ENCODE data around the gene ERCC6L2. TPM values are rescaled to one million over a fixed set of nuclear protein-coding genes. Genes with fewer than 3 reads are reported as not detected.
A peak's percentile ranks its signal among the peaks of the same experiment; 100 is the strongest.

ERCC6L2 gene
- total and polyA plus RNA-seq, 9 of the 15 experiments (the other 6 are each of a cell fraction or from before 2014, with no cell fraction given): 7.8 to 42.8 (median 23.6) TPM

DNA sequence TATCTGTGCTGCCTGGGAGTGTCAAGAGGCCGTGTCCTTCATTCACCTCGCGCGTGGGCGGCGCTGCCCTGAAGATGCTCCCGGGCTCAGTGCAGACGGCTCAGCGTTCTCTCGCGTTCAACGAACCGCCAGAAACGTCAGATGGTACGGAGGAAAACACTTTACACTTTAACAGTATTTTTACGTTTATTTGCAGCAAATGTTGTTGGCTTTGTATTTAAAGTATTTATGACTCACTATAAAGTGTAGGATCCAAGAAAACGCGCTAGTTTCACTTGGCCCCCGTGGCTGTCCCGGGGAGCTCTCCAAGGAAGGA is 544 bp upstream of the ERCC6L2 start (continued):
- TF ChIP-seq, protein P1, sequence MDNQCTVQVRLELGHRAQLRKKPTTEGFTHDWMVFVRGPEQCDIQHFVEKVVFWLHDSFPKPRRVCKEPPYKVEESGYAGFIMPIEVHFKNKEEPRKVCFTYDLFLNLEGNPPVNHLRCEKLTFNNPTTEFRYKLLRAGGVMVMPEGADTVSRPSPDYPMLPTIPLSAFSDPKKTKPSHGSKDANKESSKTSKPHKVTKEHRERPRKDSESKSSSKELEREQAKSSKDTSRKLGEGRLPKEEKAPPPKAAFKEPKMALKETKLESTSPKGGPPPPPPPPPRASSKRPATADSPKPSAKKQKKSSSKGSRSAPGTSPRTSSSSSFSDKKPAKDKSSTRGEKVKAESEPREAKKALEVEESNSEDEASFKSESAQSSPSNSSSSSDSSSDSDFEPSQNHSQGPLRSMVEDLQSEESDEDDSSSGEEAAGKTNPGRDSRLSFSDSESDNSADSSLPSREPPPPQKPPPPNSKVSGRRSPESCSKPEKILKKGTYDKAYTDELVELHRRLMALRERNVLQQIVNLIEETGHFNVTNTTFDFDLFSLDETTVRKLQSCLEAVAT (IDR thresholded peaks at IDR 0.05): 0 out of 4 replicates have a peak, but pooled peaks of 1 of the 2 experiments have one; percentile 26
- TF ChIP-seq, protein P2, sequence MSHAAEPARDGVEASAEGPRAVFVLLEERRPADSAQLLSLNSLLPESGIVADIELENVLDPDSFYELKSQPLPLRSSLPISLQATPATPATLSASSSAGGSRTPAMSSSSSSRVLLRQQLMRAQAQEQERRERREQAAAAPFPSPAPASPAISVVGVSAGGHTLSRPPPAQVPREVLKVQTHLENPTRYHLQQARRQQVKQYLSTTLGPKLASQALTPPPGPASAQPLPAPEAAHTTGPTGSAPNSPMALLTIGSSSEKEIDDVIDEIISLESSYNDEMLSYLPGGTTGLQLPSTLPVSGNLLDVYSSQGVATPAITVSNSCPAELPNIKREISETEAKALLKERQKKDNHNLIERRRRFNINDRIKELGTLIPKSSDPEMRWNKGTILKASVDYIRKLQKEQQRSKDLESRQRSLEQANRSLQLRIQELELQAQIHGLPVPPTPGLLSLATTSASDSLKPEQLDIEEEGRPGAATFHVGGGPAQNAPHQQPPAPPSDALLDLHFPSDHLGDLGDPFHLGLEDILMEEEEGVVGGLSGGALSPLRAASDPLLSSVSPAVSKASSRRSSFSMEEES (CRISPR knock-in tag; IDR thresholded peaks at IDR 0.05): no peak
- TF ChIP-seq, protein P3, sequence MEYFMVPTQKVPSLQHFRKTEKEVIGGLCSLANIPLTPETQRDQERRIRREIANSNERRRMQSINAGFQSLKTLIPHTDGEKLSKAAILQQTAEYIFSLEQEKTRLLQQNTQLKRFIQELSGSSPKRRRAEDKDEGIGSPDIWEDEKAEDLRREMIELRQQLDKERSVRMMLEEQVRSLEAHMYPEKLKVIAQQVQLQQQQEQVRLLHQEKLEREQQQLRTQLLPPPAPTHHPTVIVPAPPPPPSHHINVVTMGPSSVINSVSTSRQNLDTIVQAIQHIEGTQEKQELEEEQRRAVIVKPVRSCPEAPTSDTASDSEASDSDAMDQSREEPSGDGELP (CRISPR knock-in tag; IDR thresholded peaks at IDR 0.05; ENCODE audit: borderline replicate concordance): no peak
- TF ChIP-seq RHOXF2B (CRISPR knock-in tag; conservative IDR thresholded peaks at IDR 0.05) (no peak), PCBP1 (IDR thresholded peaks at IDR 0.05; ENCODE audit: low read depth, low read length, poor library complexity, severe bottlenecking) (no peak), ZNF77 (CRISPR knock-in tag; IDR thresholded peaks at IDR 0.05) (no peak), ZNF197 (CRISPR knock-in tag; IDR thresholded peaks at IDR 0.05; ENCODE audit: low read depth) (no peak; the same call in 1 of the 2 replicates), RB1 (IDR thresholded peaks at IDR 0.05; ENCODE audit: low read depth) (0 out of 2 replicates have a peak, but pooled peaks have one; percentile 21), HIVEP1 (CRISPR knock-in tag; IDR thresholded peaks at IDR 0.05) (no peak), CXXC5 (CRISPR knock-in tag; IDR thresholded peaks at IDR 0.05) (no peak), ETV5 (CRISPR knock-in tag; IDR thresholded peaks at IDR 0.05; ENCODE audit: low read depth) (no peak), JUND (IDR thresholded peaks at IDR 0.05; ENCODE audit: borderline replicate concordance, low read depth, low read length) (no peak), JUND (tag; IDR thresholded peaks at IDR 0.05; ENCODE audit: borderline replicate concordance, low read depth, low read length) (no peak), MEF2A (IDR thresholded peaks at IDR 0.05; ENCODE audit: control insufficient read depth, low read depth, low read length) (no peak), STAT5A (IDR thresholded peaks at IDR 0.05; ENCODE audit: borderline replicate concordance, low read length) (no peak; the same call in 1 of the 2 replicates), RBM25 (IDR thresholded peaks at IDR 0.05; ENCODE audit: low read depth, low read length, severe bottlenecking) (no peak), KLF10 (CRISPR knock-in tag; IDR thresholded peaks at IDR 0.05) (no peak), GTF2E2 (tag; IDR thresholded peaks at IDR 0.05) (no peak)
- TF ChIP-seq, protein P4, sequence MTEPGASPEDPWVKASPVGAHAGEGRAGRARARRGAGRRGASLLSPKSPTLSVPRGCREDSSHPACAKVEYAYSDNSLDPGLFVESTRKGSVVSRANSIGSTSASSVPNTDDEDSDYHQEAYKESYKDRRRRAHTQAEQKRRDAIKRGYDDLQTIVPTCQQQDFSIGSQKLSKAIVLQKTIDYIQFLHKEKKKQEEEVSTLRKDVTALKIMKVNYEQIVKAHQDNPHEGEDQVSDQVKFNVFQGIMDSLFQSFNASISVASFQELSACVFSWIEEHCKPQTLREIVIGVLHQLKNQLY (CRISPR knock-in tag; conservative IDR thresholded peaks at IDR 0.05): no peak
- TF ChIP-seq, protein P5, sequence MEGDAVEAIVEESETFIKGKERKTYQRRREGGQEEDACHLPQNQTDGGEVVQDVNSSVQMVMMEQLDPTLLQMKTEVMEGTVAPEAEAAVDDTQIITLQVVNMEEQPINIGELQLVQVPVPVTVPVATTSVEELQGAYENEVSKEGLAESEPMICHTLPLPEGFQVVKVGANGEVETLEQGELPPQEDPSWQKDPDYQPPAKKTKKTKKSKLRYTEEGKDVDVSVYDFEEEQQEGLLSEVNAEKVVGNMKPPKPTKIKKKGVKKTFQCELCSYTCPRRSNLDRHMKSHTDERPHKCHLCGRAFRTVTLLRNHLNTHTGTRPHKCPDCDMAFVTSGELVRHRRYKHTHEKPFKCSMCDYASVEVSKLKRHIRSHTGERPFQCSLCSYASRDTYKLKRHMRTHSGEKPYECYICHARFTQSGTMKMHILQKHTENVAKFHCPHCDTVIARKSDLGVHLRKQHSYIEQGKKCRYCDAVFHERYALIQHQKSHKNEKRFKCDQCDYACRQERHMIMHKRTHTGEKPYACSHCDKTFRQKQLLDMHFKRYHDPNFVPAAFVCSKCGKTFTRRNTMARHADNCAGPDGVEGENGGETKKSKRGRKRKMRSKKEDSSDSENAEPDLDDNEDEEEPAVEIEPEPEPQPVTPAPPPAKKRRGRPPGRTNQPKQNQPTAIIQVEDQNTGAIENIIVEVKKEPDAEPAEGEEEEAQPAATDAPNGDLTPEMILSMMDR (IDR thresholded peaks at IDR 0.05 in 2 of 3, conservative IDR thresholded peaks at IDR 0.05 in 1 of 3; ENCODE audit: insufficient read depth in 2 of 3, low read depth in 1 of 3, low read length in 3 of 3): 0 out of 6 replicates have a peak, but pooled peaks of 1 of the 3 experiments have one; percentile 5
- TF ChIP-seq, protein P6, sequence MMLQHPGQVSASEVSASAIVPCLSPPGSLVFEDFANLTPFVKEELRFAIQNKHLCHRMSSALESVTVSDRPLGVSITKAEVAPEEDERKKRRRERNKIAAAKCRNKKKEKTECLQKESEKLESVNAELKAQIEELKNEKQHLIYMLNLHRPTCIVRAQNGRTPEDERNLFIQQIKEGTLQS (IDR thresholded peaks at IDR 0.05): no peak
- TF ChIP-seq, protein P6 (CRISPR knock-in tag; conservative IDR thresholded peaks at IDR 0.05): no peak

Measured in K562 (cell line).